GM19324 (cell line): ENCODE results near the gene ABHD8.

ENCODE experiments used
- ATAC-seq: cut with Tn5 transposase; IDR thresholded peaks from one replicate; pipeline ENCODE4 v1.9.1; 2021; ENCODE audit warnings: mild to moderate bottlenecking, moderate library complexity; ENCODE audit not compliant: unreplicated experiment, low FRiP score

Gene ABHD8, protein sequence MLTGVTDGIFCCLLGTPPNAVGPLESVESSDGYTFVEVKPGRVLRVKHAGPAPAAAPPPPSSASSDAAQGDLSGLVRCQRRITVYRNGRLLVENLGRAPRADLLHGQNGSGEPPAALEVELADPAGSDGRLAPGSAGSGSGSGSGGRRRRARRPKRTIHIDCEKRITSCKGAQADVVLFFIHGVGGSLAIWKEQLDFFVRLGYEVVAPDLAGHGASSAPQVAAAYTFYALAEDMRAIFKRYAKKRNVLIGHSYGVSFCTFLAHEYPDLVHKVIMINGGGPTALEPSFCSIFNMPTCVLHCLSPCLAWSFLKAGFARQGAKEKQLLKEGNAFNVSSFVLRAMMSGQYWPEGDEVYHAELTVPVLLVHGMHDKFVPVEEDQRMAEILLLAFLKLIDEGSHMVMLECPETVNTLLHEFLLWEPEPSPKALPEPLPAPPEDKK

DNA sequence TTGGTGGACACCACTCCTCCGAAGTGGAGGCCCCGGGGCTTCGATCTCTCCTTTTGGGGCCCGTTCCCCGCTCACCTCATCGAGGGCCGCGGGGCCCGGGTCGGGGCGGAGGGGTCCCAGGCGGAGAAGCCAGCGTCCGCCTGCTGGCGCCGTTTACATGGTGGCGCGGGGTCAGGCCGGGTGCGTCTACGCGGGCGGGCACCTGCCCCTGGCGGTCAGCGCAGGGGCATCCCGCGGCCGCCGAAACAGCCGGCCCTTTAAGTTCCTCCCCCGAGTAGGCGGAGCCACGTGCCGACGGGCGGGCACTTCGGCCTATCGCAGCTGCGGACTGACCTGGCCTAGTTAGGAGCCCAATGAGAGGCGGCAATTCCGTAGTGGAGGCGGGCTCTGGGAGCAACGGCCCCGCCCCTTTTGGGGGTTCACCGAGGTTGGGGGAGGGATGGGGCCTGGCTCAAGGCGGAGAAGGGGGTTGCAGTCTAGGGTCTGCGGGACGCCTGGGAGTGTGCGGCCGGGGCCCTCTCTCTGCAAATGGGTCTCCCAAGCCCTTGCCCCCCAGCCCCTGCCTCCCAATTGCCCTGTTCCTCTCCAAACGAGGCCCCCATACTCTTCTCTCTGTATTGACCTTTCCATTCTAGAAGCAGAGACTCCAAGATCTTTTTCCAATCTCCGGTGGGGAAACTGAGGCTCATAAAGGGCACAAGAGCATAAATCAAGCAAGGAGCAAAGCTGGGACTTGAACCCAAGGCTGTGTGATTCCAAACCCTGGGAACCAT is at the start of gene ABHD8:
TSS of gene ABHD8 (minus strand) at position 259 of the 773 bp plus-strand sequence. CDS start 1,809 bp downstream, outside the sequence.
- ATAC-seq = peak; percentile 36

DNA sequence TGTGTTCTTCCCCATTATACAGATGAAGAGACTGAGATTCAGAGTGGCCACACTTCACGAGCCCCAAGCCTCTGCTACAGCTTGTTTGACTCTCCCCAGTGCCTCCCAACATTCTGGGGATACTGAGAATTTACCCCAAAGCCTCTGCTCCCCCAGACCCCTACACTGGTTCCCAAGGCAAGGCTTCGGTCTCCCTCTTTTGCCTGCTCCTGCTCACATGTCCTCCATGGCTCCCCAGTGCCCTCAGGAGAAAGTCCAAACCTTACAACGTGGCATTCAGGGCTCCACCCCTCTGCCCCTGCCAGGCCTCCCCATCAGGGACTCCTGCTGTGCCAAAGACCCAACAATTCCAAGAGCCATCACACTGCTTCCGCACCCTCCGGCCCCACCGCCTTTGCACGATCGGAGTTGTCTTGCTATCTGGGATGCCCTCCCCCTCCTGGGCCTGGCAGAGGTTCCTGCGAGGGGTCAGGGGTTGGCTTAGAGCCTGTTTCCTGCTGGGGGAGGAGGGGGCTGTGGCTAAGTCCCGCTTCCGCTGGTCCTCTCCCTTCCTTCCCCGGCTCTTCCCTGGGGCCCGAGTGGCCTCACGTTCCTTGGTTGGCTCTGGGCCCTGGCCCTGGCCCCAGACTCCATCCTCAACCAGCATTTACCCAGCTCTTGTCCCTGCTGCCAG is 49.5 kb upstream of the ABHD8 start:
- no peak for ATAC-seq

DNA sequence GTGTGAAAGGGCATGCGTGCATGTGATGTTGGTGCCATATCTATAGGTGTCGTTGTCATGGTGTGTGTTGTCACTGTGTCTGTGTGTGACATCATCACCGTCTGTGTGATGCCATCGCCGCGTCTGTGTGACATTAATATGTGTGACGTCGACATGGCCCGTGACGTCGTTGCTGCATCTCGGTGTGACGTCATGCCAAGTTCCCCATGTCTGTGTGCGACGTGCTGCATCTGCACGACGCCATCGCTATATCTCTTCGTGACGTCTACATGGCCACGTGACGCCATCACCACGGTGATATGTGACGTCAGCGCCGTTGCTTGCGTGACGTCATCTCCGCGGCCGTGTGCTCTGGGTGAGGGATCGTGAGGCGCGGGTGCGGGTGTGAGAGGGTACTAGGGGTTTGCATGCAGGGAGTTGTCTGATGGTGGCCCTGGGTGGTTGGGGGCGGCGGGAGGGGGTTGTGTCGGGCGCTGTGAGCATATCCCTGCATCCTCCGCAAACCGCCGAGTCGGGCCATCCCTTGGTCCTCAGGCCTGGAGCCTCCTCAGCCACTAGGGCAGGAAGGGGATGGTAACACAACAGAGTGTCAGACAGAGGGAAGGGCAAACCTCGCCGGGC is 48.7 kb upstream of the ABHD8 start:
- ATAC-seq = no peak

DNA sequence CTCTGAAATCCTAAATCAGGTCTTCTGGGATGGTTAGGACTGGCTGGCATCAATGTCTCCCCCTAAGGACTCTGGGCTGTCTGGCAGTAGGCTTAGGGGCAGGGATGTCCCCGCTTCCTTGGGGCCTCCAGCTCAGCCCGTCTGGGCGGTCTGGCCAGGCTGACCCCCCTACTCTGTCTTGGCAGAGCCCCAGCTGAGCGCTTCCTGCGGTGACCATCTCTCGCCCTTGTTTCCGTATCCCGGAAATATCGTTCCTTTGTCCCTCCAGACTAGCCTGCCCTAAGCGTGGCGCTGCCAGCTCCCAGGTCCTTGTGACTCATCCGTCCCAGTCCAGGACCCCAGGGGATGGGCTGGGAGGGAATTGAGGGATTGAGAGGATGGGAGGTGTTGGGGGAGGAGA is 45.5 kb upstream of the ABHD8 start:
- no peak for ATAC-seq

DNA sequence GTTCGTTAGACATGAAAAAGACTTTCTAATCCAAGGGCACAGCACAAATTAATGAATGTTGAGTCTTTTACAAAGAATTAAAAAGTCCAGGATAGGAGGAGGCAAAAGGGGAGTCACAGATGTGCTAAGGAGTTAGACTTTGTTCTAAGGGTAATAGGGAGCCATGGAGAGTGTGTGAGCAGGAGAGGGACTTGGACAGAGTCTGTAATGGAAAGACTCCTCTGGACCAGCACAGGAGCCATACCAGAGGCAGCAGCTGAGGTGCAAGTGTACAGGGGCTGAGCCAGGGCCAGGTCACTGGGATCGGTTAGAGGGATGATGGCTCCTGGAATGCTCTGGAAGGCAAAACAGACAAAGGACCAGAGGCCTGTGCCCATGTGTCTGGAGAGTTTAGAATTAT is 44.7 kb upstream of the ABHD8 start:
- ATAC-seq = no peak

DNA sequence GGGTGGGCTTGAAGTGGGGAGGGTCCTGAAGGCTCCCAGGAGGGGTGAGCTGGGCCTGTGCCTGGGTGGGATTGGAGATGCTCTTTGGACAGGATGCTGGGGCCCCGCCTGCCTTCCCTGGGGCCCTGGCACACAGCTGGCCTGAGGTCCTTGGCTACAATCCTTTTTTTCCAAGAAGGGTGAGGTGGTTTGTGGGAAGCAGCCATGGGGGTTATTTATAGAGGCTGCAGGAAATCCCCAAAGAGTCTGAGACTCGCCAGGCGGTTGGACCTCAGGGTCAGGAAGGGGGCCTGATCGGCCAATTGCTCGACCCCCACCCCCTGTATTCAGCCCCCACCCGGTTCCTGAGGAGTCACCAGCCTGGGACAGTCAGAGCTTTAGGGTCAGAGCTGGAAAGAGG is 44.1 kb upstream of the ABHD8 start:
- no peak for ATAC-seq

DNA sequence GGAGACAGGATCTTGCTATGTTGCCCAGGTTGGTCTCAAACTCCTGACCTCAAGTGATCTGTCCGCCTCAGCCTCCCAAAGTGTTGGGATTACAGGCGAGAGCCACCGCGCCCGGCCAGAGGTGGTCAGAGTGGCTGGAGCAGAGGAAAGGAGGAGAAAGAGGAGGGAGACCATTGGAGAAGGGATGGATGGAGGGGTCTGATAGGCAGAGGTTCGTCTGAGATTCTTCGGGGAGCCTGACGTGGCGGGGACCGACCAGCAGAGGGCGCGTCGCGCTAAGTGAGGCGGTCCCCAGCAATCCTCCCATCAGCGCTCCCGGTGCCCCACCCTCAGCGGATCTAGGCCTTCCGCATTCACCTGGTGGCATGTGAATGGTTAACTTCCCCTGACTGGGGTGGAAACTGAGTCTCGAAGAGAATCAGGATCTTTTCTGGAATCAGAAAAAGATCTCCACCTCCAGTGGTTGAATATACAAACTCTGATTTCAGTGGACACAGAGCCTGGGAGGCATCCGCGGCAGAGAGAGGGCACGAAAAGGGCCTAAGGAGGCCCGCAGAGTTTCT is 43.0 kb upstream of the ABHD8 start:
- ATAC-seq = no peak

DNA sequence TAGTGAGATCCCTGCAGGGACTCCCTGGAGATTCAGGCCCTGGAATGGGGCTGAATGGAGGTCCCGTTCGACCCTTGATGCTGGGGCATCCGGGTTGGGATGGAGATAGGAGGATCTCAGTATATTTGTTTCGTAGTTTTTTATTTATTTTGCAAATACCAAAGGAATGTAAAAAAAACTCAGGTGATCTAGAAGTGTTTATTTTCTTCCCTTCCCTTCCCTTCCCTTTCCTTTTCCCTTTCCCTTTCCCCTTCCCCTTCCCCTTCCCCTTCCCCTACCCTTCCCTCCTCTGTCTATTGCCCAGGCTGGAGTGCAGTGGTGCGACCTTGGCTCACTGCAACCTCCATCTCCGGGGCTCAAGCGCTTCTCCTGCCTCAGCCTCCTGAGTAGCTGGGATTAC is 38.6 kb upstream of the ABHD8 start:
- ATAC-seq = no peak

DNA sequence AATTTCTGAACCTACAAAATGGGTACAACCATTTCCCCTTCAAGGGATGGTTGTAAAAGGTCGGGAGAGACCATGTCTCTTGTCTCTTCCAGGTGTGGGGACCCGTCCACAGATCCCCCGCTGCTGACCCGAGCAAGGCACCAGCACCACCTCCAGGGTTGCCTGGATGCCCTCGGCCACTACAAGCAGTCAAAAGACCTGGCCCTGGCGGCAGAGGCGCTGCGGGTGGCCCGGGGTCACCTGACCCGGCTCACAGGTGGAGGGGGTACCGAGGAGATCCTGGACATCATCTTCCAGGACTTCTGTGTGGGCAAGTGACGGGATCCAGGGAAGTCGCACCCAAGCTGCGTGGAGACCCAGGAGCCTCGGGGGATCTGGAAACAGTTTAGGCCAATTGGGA is 38.2 kb upstream of the ABHD8 start:
- no peak for ATAC-seq

DNA sequence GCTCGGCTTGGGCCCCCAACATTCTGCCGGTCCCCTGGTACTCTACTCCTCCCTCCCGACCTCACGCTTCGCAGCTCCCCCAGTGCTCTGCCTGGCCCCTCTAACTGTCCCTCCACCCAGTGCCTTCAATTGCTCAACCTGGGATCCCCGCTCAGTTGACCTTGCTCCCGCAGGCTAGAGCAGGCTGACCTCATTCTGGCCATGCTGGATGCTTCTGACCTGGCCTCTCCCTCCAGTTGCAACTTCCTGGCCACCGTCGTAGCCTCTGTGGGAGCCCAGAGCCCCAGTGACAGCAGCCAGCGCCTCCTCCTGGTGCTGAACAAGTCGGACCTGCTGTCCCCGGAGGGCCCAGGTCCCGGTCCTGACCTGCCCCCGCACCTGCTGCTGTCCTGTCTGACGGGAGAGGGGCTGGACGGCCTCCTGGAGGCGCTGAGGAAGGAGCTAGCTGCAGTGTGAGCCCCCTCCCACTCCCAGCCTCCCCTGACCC is 37.7 kb upstream of the ABHD8 start:
- no peak for ATAC-seq

DNA sequence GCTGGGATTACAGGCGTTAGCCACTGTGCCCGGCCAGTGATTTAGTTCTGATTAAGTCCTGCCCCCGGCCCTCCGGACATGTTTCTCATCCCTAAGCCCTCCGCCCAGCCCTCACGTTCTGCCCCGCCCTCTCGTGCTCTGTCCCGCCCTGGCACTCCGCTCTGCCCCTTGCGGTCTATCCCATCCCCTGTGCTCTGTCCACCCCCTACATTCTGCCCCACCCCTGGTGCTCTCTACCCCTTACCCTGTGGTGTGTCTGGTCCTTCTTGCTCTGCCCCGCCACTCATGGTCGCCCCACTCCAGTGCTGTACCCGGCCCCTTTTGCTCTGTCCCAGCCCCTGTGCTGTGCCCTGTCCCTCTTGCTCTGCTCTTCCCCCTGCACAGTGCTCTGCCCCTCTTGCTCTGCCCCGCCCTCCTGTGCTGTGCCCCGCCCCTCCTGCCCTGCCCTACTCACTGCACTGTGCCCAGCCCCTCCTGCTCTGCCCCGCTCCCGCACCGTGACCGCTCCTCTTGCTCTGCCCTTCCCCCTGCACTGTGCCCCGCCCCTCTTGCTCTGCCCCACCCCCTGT is 37.2 kb upstream of the ABHD8 start:
- ATAC-seq = no peak

DNA sequence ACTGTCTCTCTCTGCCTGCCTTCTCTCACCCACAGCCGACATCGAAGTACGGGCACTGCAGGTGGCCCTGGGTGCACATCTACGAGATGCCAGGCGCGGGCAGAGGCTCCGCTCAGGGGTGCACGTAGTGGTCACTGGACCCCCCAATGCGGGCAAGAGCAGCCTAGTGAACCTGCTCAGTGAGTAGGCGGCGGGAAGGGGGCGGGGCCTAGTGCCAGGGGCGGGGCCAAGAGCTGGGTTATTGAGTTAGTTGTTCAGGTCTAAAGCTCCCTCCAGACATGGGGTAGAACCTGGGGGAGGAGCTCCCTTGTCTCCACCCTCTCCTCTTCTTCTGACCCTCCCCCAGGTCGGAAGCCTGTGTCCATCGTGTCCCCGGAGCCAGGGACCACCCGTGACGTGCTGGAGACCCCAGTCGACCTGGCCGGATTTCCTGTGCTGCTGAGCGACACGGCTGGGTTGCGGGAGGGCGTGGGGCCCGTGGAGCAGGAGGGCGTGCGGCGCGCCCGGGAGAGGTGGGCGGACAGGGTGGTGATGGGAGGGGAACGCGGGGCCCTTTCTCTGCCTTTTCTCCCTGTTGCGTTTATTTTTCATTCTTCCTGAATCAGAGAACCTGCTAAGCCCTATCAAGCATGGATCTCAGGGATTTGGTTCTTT is 36.0 kb upstream of the ABHD8 start:
- no peak for ATAC-seq

DNA sequence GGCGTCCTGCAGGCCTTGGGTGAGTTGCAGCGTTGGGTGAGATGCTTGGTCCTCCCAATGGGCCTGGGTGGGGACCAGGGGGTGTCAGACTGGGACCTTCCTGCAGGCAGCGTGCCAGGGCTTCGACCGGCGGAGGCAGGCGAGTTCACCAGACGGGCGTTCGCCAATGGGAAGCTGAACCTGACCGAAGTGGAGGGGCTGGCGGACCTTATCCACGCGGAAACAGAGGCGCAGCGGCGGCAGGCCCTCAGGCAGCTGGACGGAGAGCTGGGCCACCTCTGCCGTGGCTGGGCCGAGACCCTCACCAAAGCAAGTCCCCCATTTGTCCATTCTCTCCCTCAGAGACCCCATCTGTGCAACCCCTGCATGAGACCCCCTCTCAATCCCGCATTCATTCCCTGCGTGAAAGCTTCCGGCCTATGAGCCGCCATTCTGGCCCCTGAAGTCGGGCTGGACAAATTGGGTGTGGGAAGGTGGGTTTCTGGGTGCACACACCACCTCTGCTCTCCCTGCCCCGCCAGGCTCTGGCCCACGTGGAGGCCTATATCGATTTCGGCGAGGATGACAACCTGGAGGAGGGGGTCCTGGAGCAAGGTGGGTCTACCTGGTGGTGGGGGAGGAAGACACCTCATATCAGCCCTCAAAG is 35.3 kb upstream of the ABHD8 start:
- no peak for ATAC-seq

DNA sequence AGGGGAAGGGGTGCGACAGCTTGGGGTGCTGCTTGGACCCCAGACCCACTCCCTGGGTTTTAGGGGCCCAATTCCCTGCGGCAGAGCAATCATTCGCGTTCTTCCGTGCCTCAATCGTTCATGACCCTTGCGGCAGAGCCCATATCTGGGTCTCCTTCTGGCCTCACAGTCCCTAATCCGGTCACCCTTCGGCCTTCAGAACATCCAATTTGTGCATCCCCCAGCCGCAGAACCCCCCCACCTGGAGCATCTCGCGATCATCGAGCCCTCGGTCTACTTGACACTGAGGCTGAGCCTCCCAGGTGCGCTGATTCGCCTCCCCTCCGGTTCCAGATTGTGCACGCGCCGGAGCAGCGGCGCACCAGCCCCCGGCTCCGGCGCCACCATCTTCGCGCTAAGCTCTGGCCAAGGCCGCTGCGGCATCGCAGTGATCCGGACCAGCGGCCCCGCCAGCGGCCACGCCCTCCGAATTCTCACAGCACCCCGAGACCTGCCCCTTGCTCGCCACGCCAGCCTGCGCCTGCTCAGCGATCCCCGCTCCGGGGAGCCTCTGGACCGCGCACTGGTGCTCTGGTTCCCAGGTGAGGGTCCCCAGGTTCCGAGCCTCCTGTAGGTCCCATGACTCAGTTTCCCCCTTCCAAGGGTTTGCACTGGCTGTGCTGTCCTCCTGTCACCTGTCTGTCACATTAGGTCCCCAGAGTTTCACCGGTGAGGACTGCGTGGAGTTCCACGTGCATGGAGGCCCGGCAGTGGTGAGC is 34.6 kb upstream of the ABHD8 start:
- peak; percentile 2 for ATAC-seq

DNA sequence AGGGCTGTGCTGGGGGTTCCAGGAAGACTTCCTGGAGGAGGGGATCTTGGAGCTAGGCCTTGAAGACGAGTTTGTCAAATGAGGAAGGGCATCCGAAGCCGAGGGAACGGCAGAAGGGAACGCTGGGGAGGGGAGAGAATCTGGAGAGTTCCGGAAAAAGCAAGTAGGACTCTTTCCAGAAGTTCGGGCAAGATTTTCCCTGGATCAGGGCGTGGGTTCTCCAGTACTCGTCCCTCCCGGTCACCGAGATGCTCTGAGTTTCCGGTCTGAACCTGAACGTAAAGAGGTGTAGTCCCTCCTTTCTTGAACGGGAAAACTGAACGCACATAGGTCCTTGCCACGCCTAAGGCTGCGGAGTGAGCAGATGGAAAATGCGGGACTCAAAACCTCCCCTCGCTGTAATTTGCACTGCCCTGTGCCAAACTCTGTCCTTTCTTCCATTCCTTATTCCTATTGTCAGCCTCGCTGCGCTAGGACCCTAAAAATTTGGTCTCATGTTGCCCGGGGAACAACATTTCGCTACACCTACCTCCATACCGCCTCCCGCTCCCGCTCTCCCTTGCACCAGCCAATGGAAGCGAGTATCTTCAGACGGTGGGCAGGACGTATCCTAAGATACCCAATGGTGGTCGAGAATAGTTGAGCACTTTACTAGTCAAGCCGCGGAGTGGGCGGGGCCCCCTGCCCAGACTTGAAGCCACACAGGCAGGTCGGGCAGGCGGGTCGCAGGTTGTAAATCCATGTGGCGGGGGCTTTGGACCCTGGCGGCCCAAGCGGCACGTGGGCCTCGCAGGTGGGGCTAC is 33.8 kb upstream of the ABHD8 start, which contains the start of gene GTPBP3:
TSS of gene GTPBP3 (plus strand) at position 682 of the 803 bp plus-strand sequence. CDS start at position 741, 59 bp downstream.
- ATAC-seq = peak; percentile 75

DNA sequence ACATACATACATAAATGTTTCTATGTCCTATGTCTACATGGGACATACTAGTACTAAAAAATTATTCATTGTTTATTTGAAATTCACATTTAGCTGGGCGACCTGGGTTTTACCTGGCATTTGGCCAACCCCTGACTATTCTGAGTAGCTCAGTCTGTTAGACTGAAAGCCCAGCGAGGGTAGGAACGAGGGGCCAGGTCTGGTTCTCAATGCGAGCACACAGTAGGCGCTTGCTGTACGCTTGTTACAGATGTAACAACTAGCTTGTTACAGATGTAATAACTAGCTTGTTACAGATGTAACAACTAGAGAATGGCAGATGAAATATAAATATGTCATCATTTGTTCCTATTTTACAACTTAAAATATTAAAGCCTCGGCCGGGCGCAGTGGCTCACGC is 32.4 kb upstream of the ABHD8 start:
- ATAC-seq = no peak
